HepG2 (cell line): Measurements from ENCODE around the gene KRTAP10-2. TPM values are rescaled to one million over a fixed set of nuclear protein-coding genes. Genes with fewer than 3 reads are reported as not detected.

ENCODE experiments used
- ARHGAP35 ChIP-seq: sonication (generic); formaldehyde crosslinking; IDR thresholded peaks from 2 replicates; pipeline ENCODE4 v1.9.0; 2022; ENCODE audit warnings: mild to moderate bottlenecking, inconsistent platforms, moderate library complexity, missing genetic modification reagents, borderline replicate concordance
- CBX5 ChIP-seq: sonication (generic); formaldehyde crosslinking; IDR thresholded peaks from 2 replicates; pipeline ENCODE4 v1.4.0; 2020; ENCODE audit warnings: missing genetic modification reagents, borderline replicate concordance
- E2F2 ChIP-seq: sonication (generic); formaldehyde crosslinking; IDR thresholded peaks from 2 replicates; pipeline ENCODE4 v1.4.0; 2020; ENCODE audit warnings: missing genetic modification reagents, borderline replicate concordance
- GPN1 ChIP-seq: sonication (generic); formaldehyde crosslinking; IDR thresholded peaks from 2 replicates; pipeline ENCODE4 v1.5.1; 2020; ENCODE audit warnings: missing genetic modification reagents, borderline replicate concordance
- IRF9 ChIP-seq: sonication (generic); formaldehyde crosslinking; IDR thresholded peaks from 2 replicates; pipeline ENCODE4 v1.8.0; 2022; ENCODE audit warnings: missing genetic modification reagents, mild to moderate bottlenecking, borderline replicate concordance
- IRX3 ChIP-seq: sonication (generic); formaldehyde crosslinking; IDR thresholded peaks from 2 replicates; pipeline ENCODE4 v1.8.1; 2023; ENCODE audit warnings: mild to moderate bottlenecking, low read depth, missing genetic modification reagents, borderline replicate concordance
- LRRFIP1 ChIP-seq: sonication (generic); formaldehyde crosslinking; conservative IDR thresholded peaks from 2 replicates; pipeline ENCODE4 v1.4.0; 2020; ENCODE audit warnings: missing genetic modification reagents
- MTA1 ChIP-seq: sonication (generic); formaldehyde crosslinking; IDR thresholded peaks from 2 replicates; pipeline ENCODE4 v1.4.0; 2020; ENCODE audit warnings: missing genetic modification reagents, mild to moderate bottlenecking, borderline replicate concordance
- MXD3 ChIP-seq: IDR thresholded peaks from 2 replicates; pipeline ENCODE4 v1.6.1; 2016; ENCODE audit warnings: mild to moderate bottlenecking, missing biosample characterization, missing genetic modification reagents
- POLR2G ChIP-seq: fragments of 200-400 bp; formaldehyde crosslinking; IDR thresholded peaks from 2 replicates; pipeline ENCODE4 v1.6.1; 2018; ENCODE audit warnings: mild to moderate bottlenecking, low read depth, low read length, moderate library complexity
- REL ChIP-seq: sonication (generic); formaldehyde crosslinking; conservative IDR thresholded peaks from 2 replicates; pipeline ENCODE4 v1.8.0; 2022; ENCODE audit warnings: mild to moderate bottlenecking, missing genetic modification reagents, moderate library complexity
- SKI ChIP-seq: fragments of 450-650 bp; IDR thresholded peaks from one replicate; pipeline ENCODE4 v1.6.1; 2018; ENCODE audit warnings: mild to moderate bottlenecking; ENCODE audit not compliant: partially characterized antibody
- SNRNP70 ChIP-seq: fragments of 200-400 bp; formaldehyde crosslinking; IDR thresholded peaks from 2 replicates; pipeline ENCODE4 v1.6.1; 2017; ENCODE audit warnings: mild to moderate bottlenecking, low read depth, low read length, moderate library complexity
- SP140L ChIP-seq: sonication (generic); formaldehyde crosslinking; IDR thresholded peaks from 2 replicates; pipeline ENCODE4 v1.4.0; 2020; ENCODE audit warnings: missing genetic modification reagents, borderline replicate concordance
- SPEN ChIP-seq: sonication (generic); formaldehyde crosslinking; IDR thresholded peaks from 2 replicates; pipeline ENCODE4 v1.5.1; 2020; ENCODE audit warnings: low read depth, mild to moderate bottlenecking, missing genetic modification reagents
- TOPORS ChIP-seq: sonication (generic); formaldehyde crosslinking; IDR thresholded peaks from 2 replicates; pipeline ENCODE4 v1.8.0; 2023; ENCODE audit warnings: mild to moderate bottlenecking, missing genetic modification reagents
- ZFP91 ChIP-seq: sonication (generic); formaldehyde crosslinking; IDR thresholded peaks from 2 replicates; pipeline ENCODE4 v1.9.0; 2022; ENCODE audit warnings: missing genetic modification reagents, mild to moderate bottlenecking, borderline replicate concordance
- ZNF121 ChIP-seq: sonication (generic); formaldehyde crosslinking; IDR thresholded peaks from 2 replicates; pipeline ENCODE4 v1.5.0; 2020; ENCODE audit warnings: mild to moderate bottlenecking, missing genetic modification reagents
- ZNF383 ChIP-seq: sonication (generic); formaldehyde crosslinking; IDR thresholded peaks from 2 replicates; pipeline ENCODE4 v1.4.0; 2020; ENCODE audit warnings: missing genetic modification reagents, mild to moderate bottlenecking, borderline replicate concordance
- polyA plus RNA-seq, 8 experiments: library from polyadenylated mRNA; depleted of rRNA in 3 of 8; stranded (reverse) in 7 of 8; unstranded in 1 of 8; fragments of >200 nt; fragmentation: Illumina TruSeq in 4 of 8; extraction: Trizol in 4 of 8; gene quantifications; 2 replicates each; pipeline versions ENCODE4 v1.2.1 to v1.2.3, GENCODE V29; 2011 to 2016; ENCODE audit warnings: low read depth in 4 of 8, missing spikeins in 1 of 8, mixed read lengths in 1 of 8; ENCODE audit not compliant: insufficient read depth in 1 of 8
- total RNA-seq, 5 experiments: library from RNA; depleted of rRNA; stranded (reverse); fragments of >200 nt; fragmentation: Illumina TruSeq; extraction: Trizol; gene quantifications; 2 replicates each; pipeline ENCODE4 v1.2.3, GENCODE V29; 2016; ENCODE audit warnings: low read depth in 1 of 5

KRTAP10-2 gene
- total and polyA plus RNA-seq, 2 of the 13 experiments (the other 11 are each of a cell fraction or from before 2014, with no cell fraction given), result not detected

GRCh38 chr21:44506279-44507255 is 44.7 kb downstream of the KRTAP10-2 start (continued):
- TF ChIP-seq SNRNP70 (no peak), MTA1 (CRISPR knock-in tag) (no peak), IRX3 (CRISPR knock-in tag) (no peak), LRRFIP1 (CRISPR knock-in tag) (no peak), CBX5 (CRISPR knock-in tag) (peak; percentile 24; the same call in 1 of the 2 replicates), IRF9 (CRISPR knock-in tag) (no peak), MXD3 (CRISPR knock-in tag) (no peak), POLR2G (peak; percentile 37), SP140L (CRISPR knock-in tag) (no peak), REL (CRISPR knock-in tag) (no peak; the same call in 1 of the 2 replicates), TOPORS (CRISPR knock-in tag) (no peak), GPN1 (CRISPR knock-in tag) (no peak), SKI (no peak), ZNF121 (no peak), SPEN (CRISPR knock-in tag) (peak; percentile 42), ARHGAP35 (CRISPR knock-in tag) (no peak), ZNF383 (CRISPR knock-in tag) (no peak), ZFP91 (CRISPR knock-in tag) (peak; percentile 82; the same call in 1 of the 2 replicates), E2F2 (no peak)
